Inferior parietal cortex (tissue), 1 donor: Measurements from ENCODE around the gene GLB1L.

Experiments used
- DNase-seq: peaks from one replicate; pipeline ENCODE4 v3.0.0-alpha.2; 2016; ENCODE audit errors: extremely low spot score

Gene GLB1L

DNA sequence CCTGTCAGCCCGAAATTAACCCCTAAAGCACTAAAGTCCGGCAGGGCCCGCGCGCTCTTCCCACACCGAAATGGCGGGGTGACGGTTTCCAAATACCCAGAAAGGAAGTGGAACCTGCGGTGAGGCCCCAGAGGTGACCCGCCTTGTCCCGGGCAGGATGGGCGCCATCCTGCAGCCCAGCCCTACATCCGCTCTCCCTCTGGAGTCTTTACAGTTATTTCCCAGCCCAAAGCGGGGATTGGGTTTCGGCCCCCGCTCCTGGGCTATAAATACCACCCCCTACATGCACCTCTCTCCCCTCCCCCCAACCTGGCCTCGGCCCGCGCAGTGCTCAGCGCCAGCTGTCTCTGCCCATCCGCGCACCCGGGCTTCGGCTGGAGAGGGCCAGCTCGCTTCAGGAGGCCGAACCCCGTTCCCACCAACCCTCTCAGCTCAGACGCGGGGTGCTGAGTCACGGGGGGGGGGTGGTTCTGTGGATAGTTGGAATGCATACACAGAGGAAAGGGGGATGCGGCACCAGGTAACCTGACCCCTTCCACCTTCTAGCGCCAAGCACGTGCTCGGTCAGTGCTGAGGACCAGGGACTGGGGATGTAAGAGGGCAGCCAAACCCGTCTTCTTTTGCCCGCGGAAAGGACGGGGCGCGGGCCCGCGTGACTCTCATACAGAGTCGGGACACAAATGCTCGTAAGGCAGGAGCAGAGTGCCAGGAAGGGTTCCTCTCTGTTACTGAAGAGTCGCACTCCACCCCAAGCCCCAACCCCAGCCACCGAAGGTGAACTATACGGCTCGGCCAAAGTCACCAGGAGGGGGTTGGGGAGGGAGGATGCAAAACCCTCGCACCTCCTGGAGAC, 7.9 kb upstream of the GLB1L start, which contains the start of gene TUBA4B:
Gene TUBA4B, plus strand, starts transcription at position 344 of the 853 bp plus-strand sequence. Its CDS starts 165 bp downstream, at position 509.
- peak; percentile 4 for DNase-seq

DNA sequence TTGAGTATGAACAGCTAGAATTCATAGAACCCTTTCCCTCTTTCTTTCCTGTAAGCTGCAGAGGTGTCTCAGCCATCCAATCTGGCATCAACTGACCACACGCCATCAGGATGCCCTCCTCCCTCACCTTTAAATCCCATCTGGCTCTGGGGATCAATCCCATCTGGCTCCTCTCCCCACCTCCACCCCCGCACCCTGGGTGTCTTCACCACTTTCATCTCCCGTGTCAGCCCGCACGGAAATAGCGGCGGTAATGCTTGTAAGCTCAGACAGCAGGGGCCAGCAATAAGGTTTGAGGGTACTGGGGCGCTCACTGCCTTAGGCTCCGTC, 7.3 kb upstream of the GLB1L start:
- DNase-seq: no peak

DNA sequence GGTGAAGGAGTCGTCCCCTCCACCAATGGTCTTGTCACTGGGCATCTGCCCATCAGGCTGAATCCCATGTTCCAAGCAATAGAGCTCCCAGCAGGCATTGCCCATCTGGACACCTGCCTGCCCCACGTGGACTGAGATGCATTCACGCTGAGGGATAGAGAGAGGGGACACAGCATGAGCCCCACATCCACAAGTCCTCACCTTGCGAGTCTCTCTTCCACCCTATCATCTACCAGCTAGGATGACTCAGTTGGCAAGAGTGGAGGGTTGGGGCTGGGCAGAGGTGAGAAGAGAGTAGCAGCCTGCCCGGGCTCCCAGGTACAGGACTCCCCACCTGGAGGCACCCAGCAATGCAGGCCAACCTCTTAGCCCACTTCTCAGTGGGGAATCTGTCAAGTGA, 6.8 kb upstream of the GLB1L start:
- no peak for DNase-seq

DNA sequence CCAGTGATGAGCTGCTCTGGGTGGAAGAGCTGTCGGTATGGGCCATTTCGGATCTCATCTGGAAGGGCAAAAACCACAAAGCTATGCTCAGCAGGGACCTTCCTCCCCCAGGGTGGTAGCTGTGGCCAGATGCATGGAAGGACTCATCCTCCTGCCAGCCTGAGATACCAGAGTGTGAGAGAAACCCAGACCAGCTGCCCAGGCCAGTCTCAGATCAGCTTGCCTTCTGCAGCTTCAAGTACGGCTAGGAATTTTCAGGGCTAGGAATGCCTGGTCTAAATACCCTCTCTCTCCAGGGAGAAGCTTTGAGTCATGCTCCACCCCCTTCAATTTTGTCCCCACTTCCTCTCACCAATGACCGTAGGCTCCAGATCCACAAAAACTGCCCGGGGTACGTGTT, 6.4 kb upstream of the GLB1L start:
- DNase-seq: no peak

DNA sequence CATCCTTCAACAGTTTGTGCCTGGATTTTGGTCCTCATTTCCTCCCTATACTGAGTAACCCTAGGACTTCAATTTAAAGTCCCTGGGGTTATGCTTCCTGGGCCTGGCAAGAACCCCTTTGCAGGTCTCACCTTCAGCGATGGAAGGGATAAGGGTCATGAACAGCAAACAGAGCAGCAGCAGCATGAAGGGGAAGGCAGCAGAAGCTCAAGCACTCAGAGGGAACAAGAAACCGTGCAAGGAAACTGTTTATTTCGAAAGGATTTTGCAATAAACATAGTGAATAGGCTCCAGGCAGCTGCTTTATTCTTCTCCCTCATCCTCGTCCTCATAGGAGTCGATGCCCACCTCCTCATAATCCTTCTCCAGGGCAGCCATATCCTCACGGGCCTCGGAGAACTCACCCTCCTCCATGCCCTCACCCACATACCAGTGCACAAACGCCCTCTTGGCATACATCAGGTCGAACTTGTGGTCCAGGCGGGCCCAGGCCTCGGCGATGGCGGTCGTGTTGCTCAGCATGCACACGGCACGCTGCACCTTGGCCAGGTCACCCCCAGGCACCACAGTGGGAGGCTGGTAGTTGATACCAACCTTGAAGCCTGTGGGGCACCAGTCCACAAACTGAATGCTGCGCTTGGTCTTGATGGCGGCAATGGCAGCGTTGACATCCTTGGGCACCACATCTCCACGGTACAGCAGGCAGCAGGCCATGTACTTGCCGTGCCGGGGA, 5.0 kb upstream of the GLB1L start:
- DNase-seq: no peak

DNA sequence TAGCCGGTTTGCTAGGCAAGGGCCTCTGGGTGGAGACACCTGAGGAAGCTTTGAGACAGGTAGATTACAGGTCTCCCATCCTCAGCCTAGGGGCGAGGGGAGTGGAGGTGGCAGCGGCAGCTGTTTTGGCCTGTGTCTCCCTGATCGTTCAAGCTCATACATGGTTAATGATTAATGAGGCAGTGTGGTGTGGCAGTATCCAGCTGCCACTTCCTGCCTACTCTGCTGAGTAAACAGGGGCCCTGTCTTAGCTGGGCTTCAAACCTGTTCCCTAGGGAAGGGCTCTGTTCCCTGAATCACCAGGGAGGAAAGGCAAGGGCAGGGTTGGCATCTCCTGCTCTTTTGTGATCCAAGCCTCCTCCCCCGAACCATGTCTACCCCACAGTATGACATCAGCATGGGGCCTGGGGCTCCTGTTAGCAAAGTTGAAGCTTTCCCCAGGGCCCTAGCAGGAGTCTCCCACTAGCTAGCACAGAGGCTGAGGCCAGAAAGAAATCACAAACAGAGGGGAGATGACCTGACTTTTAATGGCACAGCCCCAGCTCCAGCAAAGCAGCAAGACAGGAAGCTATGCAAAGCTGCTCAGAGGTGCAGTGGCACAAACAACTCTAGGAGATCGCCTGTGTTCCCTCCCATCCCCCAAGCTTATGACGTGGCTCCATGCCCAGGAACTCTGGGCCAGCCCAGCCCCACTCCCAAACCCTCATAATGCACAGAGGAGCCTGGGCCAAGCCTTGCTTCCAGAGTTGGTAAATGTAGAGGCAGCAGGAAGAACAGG, 4.1 kb upstream of the GLB1L start:
- DNase-seq: peak; percentile 45

DNA sequence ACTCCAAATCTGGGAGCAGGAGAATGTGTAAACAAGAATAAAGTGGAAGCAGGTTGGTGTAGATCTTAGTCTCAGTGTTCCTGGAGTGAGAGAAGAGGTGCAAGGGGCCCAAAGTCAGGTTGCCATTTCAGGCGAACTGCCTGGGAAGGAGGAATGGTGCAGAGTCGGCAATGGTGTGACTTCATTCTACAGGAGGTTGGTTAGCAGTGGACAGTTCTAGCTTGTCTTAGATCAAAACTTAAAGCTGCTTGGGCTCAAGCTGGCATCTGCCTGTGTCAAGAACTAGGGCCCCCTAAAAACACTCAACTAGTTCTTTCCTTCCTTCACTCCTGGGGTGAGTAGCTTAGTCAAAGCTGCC, 3.6 kb upstream of the GLB1L start:
- DNase-seq: no peak

DNA sequence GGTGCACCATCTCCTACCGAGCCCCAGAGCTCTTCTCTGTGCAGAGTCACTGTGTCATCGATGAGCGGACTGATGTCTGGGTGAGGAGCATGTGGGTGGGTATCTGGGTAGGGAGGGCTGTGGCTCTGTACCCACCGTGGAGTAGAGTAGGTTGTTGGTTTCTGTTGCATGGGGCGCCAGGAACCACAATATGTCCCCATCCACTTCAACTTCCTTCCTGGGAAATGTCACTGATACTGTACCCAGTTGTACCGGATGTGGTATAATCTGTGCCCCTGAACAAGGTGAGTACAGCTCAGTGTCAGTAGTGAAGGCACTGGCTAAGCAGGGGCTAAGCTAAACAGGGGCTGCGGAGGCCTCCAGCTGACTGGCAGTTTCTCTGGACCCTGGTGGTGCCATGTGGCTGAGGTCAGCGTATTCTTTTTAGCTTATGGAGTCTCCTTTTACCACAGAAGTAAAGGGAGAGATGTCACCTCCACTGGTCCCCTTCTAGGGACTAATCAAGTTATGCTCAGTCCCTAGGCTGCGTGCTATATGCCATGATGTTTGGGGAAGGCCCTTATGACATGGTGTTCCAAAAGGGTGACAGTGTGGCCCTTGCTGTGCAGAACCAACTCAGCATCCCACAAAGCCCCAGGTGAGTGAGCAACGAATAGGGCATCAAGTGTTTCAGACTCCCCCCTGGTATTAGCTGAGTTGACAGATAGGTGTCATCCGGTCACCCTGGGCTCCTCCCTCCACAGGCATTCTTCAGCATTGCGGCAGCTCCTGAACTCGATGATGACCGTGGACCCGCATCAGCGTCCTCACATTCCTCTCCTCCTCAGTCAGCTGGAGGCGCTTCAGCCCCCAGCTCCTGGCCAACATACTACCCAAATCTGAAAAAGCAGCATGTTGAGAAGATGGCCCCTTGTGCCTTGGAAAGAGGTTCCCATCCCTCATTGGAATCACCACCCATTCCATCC, 2.7 kb upstream of the GLB1L start:
- no peak for DNase-seq

DNA sequence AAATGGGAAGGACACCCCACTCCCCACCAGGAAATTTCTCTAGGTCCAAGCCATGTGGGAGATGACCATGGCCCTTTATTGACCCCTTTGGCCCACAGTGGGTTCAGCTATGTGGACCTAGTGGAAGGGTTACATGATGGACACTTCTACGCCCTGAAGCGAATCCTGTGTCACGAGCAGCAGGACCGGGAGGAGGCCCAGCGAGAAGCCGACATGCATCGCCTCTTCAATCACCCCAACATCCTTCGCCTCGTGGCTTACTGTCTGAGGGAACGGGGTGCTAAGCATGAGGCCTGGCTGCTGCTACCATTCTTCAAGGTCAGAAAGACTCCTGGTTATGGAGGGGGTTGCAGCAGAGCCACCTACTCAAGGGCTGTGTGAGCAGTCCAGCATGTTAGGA, 1.3 kb upstream of the GLB1L start:
- no peak for DNase-seq

DNA sequence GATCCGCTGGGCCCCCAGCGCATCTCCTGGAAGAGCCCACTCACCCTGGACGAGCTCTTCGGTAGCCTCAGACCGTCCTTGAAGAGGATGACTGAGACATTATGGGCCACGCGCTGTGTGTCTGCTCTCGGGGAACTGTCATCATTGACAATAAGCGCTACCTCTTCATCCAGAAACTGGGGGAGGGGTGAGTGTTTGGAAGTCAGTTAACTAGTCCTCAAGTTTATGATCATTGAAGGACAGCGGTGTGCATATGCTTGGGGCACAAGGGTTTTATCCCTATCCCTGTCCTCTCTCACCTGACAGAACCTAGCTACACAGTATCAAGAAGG, 621 bp upstream of the GLB1L start:
- DNase-seq: no peak

DNA sequence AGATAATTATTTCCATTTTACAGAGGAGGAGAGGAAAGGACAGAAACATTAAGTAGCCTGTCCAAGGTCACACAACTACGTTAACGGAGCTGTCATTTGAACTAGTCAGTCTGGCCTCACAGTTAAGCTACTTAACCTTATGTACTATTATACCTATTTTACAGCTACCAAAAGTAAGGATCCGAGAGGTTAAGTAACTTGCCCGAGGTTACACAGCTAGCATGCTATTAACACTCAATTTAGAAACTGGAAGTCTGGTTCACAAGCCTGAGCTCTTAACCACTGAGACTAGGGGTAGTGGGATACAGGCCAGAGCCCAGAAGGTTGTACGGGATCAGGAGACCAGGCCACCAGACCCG, 476 bp downstream of the GLB1L start:
- DNase-seq: no peak

DNA sequence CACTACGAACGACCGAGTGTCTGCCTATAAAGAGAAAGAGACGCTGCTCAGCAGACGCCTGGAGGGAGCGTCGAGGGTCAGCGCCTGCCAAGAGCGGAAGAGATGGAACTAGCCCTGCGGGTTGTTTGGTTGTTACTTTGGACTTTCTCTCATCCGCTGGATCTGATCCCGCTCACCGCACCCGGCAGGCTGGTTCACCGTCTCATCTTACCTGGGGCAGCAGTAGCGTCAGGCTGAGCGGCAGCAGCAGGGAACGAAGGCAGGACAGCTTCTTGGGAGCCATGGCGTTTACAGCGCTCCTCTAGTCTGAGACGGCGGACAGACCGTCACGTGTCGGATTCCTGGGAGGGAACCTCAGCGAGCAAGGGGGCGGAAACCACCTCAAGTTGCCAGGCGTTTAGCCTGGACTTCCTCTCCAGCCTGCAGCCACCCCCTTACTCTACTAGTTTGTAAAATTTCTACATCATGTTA, 1.9 kb downstream of the GLB1L start:
- DNase-seq: no peak

DNA sequence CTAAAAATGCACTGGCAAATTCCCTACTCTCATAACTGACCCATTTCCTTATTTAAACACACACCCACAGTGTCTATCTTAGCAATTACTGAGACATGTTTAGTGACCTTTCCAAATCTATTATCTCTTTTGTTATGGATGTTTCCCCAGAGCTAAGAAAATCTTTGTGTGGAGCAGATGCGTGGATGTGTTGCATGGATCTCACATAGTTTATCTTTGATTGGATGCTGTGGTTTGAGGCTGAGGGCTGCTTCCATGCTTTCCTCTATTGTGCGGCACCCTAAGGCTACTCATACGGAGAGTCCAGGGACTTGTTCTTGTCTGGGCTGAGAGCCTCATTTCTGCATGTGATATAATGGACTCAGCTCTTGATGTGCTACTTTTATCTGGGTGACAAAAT, 10.9 kb downstream of the GLB1L start:
- DNase-seq: no peak

DNA sequence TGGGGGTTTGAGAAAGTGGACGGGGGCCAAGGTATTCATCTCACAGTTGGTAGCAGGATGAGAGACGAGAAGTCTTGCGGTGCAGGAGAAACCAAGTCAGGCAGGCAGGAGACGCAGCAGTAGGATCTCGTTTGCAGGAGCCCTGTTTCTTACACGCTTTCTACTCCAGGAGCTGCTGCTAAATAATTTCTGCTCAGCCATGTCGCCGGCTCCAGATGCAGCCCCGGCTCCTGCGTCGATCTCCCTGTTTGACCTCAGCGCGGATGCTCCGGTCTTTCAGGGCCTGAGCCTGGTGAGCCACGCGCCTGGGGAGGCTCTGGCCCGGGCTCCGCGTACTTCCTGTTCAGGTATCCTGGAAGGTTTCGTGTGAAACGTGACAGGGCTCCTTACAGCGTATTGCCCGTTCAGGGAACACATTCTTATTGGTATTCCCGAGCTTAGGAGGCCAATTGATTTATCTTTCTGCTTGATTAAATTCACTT, 15.1 kb downstream of the GLB1L start:
- peak; percentile 9 for DNase-seq

DNA sequence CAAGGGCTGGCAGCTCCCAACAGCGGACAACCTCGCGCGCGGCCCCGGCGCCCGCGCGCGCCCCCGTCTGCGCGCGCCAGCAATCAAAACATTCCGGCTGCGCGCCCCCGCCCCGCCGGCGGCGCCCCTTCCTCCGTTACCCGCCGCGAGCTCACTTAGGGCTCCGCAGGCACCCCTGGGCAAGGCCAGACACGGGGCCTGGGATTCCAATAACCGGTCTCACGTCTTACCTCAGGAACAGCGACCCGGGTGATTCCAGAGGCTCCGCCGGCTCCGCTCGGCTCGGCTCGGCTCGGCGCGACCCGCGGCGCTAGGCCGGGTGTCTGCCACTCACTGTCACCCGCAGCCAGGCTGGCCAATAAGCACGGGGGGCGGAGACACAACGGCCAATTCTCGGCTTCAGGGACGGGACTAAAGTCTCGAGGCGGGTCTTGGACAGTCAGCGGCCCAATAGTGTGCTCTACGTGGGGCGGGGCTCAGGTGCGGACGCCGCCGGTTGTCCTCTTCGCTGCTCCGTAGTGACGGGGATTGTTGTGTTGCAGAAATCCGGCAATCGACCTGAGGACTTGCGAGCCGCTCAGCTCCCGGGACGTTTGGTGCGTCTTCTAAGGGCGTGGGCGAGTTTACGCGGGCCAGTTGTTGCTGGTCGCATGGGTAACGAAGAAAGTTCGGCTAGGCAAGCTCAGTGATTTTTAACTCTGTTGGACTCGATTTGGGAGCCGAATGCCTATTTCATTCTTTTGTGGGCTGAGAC, 15.8 kb downstream of the GLB1L start, which contains the start of the genes ANKZF1 and ATG9A:
Gene ANKZF1, plus strand, starts transcription at position 502 of the 754 bp plus-strand sequence. CDS start 452 bp downstream, outside the sequence.
Gene ATG9A, minus strand, starts transcription at position 332 of the 754 bp plus-strand sequence. CDS start 1,612 bp downstream, outside the sequence.
- DNase-seq: peak; percentile 98

DNA sequence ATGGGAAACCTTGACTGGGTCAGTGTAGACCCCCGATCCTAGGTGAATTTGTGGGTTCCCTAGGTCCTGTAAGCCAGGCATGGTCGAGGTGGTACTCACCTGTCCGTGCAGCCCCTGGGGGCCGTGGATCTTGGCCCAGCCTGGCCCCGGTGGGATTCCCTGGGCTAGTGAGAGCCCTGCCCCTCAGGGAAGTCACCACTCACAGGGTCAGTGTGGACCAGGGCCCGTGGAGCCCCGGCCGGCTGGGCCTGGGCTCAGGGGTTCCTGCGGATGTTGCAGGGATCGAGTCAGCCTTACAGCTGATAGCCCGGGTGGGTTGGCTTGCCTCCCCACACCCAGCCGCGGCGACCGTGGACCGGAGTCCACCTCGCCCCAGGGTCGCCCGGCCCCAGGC, 16.3 kb downstream of the GLB1L start:
- no peak for DNase-seq

DNA sequence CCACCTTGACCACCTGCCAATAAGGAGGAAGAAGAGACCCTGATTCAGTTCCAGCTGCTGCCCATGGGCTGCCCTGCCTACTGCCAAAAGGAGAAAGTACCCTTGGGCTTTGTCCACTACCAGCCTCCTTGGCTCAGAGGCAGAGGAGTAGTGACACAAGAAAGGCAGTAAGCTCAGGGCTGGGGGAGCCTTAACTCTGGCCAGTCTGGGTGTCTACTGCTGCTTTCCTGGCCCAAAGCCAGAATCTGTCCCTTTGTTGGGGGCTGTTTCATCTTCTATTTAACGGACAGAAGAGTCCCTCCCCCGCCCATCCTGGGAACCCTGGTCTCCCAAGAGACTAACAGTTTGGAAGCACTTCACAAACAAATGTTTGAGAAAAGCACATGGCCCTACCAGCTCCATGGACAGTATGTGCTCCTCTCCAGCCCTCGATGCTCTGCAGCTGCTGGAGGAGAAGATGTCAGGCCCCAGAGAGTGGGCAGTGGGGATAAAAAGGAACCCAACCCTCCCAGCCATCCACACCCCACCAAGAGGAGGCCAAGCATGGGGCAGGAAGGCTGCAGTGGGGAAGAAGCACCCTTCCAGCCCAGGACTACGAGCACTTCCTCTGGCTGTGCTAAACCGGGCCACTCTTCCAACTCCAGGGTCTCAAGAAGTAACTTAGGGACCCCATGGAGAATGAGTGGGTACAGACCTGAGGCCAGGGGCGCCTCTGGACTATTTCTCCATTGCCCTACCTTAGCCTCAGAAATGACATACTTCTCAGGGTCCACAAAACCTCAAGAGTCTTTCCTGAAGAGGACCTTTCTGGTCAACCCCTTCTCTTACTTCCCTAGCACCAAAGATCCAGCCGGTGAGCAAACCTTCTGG, 17.0 kb downstream of the GLB1L start:
- DNase-seq: no peak

DNA sequence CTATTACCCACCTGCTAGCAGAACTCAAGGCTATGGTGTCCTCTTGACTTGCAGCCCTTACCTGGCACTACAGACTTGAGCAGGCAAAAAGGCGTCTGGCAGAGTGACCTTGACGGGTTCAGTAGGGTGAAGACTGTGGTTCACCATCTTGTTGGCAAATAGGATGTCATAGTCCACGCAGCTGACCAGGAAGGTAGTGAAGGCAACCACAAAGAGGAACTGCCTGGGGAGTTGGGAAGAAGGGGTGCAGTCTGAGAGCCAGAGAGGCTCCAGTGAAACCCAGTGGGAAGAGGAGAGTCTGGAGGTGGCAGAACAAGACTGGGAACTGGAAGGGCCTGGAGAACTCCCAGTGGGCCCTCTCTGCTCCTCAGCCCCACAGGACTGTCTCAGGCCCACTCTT, 19.9 kb downstream of the GLB1L start:
- no peak for DNase-seq
